ENCODE results near the gene RBPJ. TPM values are rescaled to one million over a fixed set of nuclear protein-coding genes. Genes with fewer than 3 reads are reported as not detected.

The RBPJ gene
- total RNA-seq, 6 experiments from 2014 or later, result 12.0 to 29.3 (median 19.6) TPM

- 35% methylated on average over 5 of the region's 5 CpGs for WGBS (ENCODE audit: insufficient coverage, low coverage, low lambda C conversion rate, missing lambda C conversion rate)
- intact Hi-C loops (cut with DNase I), result no loop called here
- no peak overlapping the region for H3K27ac ChIP-seq
- H3K27me3 ChIP-seq, result no peaks in the 10 kb centered on the region
- no peak for TF ChIP-seq POLR2A (IDR thresholded peaks at IDR 0.05)
- no peak for TF ChIP-seq CTCF (IDR thresholded peaks at IDR 0.05)
- no peak for ATAC-seq
- H3K4me1 ChIP-seq, result no peaks in the 10 kb centered on the region
- H3K36me3 ChIP-seq, result no peaks in the 10 kb centered on the region
- no peaks in the 10 kb centered on the region for H3K9me3 ChIP-seq
- H3K4me3 ChIP-seq, result no peak overlapping the region
- no peak for DNase-seq
Measured at GRCh38 chr4:26298198-26298947, 22.4 kb upstream of the RBPJ start.

- no peaks in the 10 kb centered on the region for H3K36me3 ChIP-seq
- no peaks in the 10 kb centered on the region for H3K27me3 ChIP-seq
- no peak overlapping the region for H3K4me3 ChIP-seq
- no peak overlapping the region for H3K27ac ChIP-seq
- no peaks in the 10 kb centered on the region for H3K4me1 ChIP-seq
- no peak for DNase-seq
- TF ChIP-seq POLR2A (IDR thresholded peaks at IDR 0.05), result no peak
- no peak for TF ChIP-seq CTCF (IDR thresholded peaks at IDR 0.05)
- no peak for ATAC-seq
- 64% methylated on average over 9 of the region's 9 CpGs for WGBS (ENCODE audit: insufficient coverage, low coverage, low lambda C conversion rate, missing lambda C conversion rate)
- H3K9me3 ChIP-seq, result no peaks in the 10 kb centered on the region
- intact Hi-C loops (cut with DNase I), result no loop called here
Measured at GRCh38 chr4:26299254-26299882, 21.4 kb upstream of the RBPJ start.

DNA sequence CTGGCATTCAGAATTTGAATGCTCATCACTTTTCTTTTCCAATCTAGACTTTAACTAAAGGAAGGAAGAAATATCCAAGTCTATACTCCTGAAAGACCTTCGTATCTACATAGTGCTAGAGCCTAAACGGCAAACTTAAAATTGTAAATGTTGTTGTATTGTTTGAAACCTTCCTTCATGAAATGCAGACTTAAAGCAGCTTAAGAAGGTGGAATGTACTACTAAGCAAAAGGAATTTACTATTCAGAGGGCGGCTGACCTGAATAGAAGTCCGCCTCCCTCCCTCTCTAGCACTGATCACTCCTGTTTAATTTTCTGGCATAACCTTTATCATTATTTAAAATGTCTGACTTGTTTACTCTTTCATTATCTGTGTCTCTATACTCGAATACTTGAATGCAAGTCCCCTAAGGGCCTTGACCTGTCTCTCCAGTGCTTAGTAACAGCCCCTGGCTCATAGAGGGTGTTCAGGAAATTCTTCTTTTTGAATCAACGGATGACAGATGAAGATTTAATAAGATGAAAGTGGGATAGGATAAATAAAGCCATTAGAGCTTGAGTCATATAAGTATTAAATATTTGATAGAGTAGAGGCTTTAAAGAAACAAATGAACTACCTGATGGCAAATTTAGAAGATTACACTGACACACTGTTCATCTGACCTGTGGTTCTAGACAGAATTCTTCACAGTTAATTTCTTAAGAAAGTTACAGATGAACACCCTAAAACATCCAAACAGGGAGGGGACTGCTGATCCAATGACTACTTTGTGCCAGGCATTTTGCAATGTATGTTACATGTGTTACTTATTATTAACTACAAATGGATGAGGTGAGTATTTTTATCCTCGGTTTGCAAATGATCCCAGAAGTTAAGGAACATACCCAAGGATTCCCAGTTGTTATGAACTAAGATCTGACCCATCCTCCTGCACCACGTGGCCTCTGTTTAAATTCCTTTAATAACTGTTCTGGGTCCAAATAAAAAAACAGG is 20.2 kb upstream of the RBPJ start:
- no peaks in the 10 kb centered on the region for H3K36me3 ChIP-seq
- no peaks in the 10 kb centered on the region for H3K9me3 ChIP-seq
- no peak overlapping the region for H3K27ac ChIP-seq
- ATAC-seq (no peak), DNase-seq (no peak)
- H3K27me3 ChIP-seq, result no peaks in the 10 kb centered on the region
- H3K4me1 ChIP-seq, result no peaks in the 10 kb centered on the region
- TF ChIP-seq POLR2A (IDR thresholded peaks at IDR 0.05) (no peak), CTCF (IDR thresholded peaks at IDR 0.05) (no peak)
- 66% methylated on average over 8 of the region's 8 CpGs for WGBS (ENCODE audit: insufficient coverage, low coverage, low lambda C conversion rate, missing lambda C conversion rate)
- H3K4me3 ChIP-seq, result no peak overlapping the region
- intact Hi-C loops (cut with DNase I), result no loop called here

GRCh38 chr4:26302031-26302899 is 18.5 kb upstream of the RBPJ start:
- Histone ChIP-seq H3K4me3 (no peak overlapping the region), H3K4me1 (no peaks in the 10 kb centered on the region), H3K27me3 (no peaks in the 10 kb centered on the region), H3K36me3 (no peaks in the 10 kb centered on the region), H3K9me3 (no peaks in the 10 kb centered on the region), H3K27ac (no peak overlapping the region)
- intact Hi-C loops (cut with DNase I), result no loop called here
- DNase-seq (no peak), ATAC-seq (peak in 3 of 4 donors; percentile 29 to 58 (median 51))
- TF ChIP-seq POLR2A (IDR thresholded peaks at IDR 0.05), result no peak
- TF ChIP-seq CTCF (IDR thresholded peaks at IDR 0.05), result no peak
- 68% methylated on average over 4 of the region's 5 CpGs for WGBS (ENCODE audit: insufficient coverage, low coverage, low lambda C conversion rate, missing lambda C conversion rate)
